Activated T-cell treated with anti-CD3 and anti-CD28 coated beads, Interleukin-2, amount 50 U/mL, for 1 hour (primary cell): ENCODE measurements around the gene SHROOM2.
"Not testable (repeated sequence)": the region's sequence is repeated elsewhere in the genome, so short reads cannot be mapped to it uniquely, and the experiment has no call there.

Experiments used
- DNase-seq: peaks from one replicate; pipeline ENCODE4 v3.0.0-alpha.2; 2020

Gene SHROOM2

GRCh38 chrX:9832811-9833210 is 46.6 kb downstream of the SHROOM2 start:
- DNase-seq: no peak

- DNase-seq: no peak
These were observed 49.5 kb downstream of the SHROOM2 start for GRCh38 chrX:9835585-9836210.

DNA sequence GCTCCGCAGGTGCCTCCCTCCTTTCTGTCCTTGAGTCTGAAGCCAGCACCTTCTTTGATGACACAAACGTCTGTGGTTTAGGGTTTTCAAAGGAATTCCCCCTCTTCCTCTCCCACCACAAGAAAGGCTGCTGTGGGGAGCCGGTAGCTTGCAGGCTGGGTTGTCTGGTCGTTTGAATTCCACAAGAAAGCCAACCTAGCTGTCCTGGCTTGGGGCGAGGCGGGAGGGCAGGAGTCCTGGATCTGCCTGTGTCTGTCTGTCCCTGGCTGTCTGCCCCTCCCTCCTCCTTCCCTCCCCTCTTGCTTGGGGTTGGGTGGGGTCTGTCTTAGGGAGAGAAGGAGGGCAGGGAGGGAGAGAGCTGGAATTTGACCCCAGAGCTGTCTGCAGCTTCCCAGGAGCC is 56.3 kb downstream of the SHROOM2 start:
- no peak for DNase-seq

DNA sequence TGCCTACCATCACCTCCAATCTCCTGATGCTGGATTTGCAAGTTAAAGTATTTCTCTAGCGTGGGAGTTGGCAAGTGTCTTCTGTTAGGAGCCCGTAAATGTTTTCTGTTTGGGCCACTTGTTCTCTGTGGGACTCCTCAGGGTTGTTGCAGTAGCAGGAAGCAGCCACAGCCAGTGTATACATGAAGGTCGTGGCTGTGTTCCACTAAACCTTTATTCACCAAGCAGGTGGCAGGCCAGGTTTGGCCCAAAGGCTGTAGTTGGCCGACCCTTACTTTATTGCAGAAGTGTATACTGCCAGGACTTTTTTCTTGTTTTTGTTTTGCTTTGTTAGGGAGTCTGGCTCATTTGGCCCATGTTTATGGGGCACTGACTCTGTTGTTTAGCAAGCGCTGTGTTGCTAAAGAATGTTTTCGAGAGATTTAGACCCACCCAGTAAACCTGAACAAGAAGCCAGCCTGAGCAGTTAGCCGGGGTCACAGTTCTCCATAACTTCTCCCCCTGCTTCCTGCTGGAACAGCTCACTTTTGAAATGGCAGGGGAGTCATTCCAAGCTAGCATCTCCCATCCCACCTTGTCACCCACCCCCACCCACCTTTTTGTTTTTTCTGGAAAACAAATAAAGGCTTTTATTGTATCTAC is 58.8 kb downstream of the SHROOM2 start:
- no peak for DNase-seq

DNA sequence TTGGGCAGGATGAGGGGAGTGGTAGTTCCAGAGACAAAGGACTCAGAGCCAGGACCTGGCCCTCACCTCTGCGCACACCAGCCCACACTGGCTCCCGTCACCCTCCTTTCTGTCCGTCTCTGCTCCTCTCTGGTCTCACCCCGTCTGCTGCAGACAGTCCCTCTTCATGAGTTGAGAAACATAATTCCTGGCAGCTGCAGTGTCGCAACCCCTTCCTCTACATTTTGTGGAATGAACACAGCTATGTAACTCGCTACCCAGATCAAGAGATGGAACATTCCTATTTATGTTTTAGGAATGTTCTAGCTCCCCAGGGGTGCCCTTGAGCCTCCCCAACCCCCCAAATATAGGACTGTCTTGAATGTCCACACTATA is 59.3 kb downstream of the SHROOM2 start:
- no peak for DNase-seq

- DNase-seq: no peak
These were observed 60.4 kb downstream of the SHROOM2 start for GRCh38 chrX:9846631-9847030.

DNA sequence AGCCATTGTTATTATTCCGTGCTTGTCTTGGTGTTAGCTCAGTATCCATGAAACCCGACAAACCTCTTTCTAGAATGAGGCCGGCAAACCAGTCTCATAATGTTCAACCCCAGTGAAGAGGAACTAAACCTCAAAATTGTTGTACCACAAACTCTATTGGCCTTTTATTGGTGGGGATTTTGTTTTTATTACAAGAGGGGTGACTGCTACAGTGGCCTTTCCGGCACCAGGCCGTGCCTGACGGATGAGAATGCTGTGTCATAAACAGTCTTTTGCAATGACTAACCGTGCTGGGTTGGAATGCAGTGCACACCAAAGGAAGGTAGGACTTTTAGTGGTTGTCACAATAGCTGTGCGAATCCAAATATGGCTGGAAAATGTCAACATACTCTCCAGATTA is 60.8 kb downstream of the SHROOM2 start:
- DNase-seq: no peak

DNA sequence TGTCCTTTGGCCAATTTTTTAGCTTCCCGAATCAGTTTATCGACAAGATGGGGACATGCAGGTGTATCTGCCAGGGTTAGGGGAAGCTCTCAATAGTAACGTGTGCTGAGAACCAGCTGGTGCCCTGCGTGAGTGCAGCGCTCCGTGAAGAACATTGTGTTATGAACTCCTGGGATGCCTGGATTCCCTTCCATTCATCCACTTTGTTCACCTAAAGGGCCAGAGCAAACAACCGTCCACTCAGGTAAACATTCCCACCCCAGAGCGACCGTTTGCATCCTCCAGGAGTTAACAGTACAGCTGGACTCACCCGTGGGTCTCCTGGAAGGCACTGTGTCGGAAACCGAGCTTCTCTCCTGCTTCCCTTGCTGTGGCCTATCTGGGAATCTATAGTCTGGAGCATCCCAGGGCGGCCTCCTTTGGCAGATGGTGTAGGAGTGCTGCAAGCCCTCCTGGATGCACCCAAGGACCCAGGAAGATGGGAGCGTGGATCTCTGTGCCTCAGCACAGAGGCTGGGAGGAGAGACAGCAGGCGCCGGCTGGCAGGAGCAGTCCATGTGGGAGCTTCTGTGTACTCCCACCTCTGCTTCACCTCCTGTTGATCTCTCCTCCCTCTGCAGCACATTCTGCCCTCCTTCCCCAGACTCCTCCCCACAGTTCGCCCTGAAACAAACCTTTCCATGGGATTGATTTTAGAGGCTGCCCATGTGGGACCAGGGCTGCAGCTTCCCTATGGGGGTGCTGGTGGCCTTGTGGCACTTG is 62.7 kb downstream of the SHROOM2 start:
- DNase-seq: no peak

DNA sequence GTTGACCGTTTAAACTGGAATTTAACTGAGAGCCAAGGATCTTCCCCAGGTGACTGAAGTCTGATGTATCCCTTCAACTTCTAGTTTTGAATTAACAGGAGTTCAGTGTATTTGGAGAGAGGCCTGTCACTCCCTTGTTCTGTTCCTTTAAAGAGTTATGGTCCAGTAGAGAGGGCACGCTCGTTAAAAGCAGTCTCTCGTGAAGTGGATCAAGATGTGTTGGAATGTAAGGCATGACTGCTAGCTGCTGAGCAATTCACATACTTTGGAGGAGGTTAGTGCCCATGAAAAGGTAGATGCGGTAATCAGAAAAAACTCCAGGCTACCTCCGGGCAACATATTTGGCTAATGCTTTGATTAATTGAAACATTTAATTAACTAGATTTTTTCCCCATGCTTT is 65.7 kb downstream of the SHROOM2 start:
- DNase-seq: no peak

DNA sequence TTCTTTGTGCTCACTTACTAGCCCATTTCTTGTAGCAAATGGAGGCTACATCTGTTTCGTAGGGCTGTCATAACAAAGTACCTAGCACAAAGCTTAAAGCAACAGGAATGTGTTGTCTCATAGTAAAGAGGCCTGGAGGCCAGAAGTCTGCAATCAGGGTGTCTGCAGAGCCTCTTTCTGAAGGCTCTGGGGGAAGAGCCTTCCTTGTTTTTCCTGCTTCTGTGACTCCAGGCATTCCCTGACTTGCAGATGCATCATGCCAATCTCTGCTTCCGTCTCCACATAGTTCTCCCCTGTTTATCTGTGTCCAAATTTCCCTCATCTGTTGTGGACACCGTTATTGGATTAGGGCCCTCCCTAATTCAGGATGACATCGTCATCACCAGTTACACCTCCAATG is 67.1 kb downstream of the SHROOM2 start:
- no peak for DNase-seq

DNA sequence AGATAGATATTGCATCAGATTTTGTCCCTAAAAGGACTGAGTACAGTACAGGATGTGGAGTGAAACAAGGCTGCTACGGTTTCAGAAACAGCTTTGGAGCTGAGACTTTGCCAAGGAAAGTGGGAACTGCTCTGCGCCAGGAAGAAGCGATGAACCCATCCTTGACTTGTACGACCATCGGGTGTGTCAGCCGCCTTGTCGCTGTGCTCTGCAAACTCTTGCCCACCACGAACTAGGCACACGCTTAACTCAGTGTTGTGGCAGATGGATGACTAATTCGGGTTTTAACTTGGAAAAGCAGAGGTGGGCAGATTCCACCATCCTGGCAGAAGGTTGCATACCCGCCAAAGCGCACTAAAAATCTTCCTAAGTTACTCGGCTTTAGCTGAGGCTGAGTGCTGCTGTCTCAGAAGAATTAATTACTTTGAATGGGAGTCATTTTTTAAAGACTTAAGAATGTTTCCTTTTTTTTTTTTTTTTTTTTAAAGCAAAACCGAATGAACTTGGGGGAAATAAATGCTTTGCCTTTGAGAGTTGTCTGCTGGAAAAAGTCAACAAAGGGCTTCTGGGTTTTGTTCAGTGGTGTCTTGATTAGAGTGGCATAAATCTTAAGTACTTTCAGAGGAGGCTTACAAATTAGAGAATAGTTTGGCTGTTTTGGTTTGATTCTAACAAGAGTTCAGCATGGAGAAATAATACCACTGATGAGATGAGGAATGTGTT is 69.5 kb downstream of the SHROOM2 start:
- DNase-seq: no peak

GRCh38 chrX:9856588-9856987 is 70.4 kb downstream of the SHROOM2 start:
- DNase-seq: no peak

- no peak for DNase-seq
These were observed 71.6 kb downstream of the SHROOM2 start for GRCh38 chrX:9857575-9858474.

- not testable (repeated sequence) for DNase-seq
These were observed 72.5 kb downstream of the SHROOM2 start for GRCh38 chrX:9858684-9859083.

- DNase-seq: no peak
These were observed 73.7 kb downstream of the SHROOM2 start for GRCh38 chrX:9859711-9860555.

GRCh38 chrX:9860826-9861225 is 74.6 kb downstream of the SHROOM2 start:
- no peak for DNase-seq

GRCh38 chrX:9861711-9862110 is 75.5 kb downstream of the SHROOM2 start:
- no peak for DNase-seq

GRCh38 chrX:9862525-9862924 is 76.3 kb downstream of the SHROOM2 start:
- DNase-seq: no peak

DNA sequence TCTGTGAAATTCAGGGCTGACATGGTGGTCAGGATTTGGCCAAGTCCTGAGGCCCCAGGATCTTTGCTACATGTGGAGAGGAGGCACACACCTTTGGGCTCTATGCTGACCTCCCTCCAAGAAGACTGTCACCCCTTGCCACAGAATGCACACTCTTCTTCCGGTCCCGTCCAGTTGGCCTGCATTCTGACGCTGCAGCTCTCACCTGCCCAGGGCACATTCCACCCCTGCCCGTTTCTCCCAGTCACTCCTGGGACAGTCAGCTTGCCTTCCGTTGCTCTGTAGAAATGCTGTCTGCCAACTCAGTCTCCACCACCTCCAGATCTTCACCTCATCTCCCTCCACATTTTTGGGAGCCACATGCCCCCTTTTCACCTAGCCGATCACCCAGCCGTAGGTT is 76.7 kb downstream of the SHROOM2 start:
- DNase-seq: no peak

DNA sequence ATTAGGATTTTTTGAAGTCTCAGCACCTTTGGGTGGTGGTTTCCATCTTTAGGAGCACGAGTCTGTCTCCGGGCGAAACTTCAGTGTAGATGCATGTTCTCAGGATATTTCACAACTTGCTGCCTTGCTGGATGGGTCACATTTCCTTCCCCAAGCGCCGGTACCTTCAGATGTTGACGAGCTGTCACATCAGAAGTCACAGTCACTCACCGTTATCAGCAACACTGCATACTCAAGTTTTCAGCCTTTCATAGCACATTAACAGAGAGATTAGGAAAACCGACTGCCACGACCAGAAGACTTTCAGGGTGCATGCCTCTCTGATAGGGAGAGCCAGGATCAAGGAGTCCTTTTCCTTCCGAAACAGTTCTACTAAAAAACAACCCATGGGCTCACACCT is 77.8 kb downstream of the SHROOM2 start:
- no peak for DNase-seq

DNA sequence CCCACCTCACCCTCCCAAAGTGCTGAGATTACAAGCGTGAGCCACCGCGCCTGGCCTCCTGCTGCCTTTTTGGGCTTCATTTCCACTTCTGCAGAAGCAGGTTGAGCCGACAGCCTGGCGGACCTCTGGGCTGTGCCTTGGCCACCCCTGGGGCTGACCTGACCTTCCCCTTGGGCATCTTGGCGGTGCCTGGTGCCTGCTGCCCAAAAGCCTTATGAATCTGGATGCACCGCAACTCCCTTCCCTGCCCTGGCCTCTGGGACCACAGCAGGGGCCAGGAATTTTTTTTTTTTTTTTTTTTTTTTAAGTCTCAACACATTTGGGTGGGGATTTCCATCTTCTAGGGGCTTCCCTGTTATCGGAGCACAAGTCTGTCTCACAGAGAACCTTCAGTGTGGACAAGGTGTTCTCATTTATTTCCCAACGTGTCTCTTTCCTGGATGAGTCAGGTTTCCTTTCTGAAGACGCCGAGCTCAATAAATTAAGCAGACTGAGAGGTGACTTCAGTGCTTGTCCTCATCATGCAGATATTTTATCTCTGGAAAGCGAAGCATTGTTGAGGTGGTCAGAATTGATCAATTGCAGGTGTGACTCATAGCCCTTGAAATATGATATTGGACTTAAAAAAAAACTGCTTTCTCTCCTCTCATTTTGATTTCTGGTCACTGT is 79.7 kb downstream of the SHROOM2 start:
- no peak for DNase-seq
